ENCODE results near the gene PPT1.

DNA sequence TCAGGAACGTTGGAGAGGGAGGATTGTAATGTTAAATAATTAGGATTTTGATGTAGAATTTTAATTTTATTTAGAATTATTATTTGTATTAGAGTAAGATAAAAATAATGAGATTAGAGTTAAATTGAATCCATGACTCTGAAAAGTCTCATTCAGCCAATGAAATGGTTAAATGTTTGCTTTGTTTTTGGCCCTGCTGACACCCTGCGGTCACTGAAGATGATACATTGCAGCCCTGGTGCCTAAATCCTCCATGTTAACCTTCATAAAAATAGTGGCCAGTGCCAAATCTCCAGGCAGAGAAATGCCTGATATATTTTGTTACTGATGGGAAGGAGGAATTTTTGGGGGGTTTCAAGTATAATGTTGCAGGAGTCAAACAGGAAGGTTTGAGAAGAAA, 36.8 kb upstream of the PPT1 start:
- TF ChIP-seq, protein P1, sequence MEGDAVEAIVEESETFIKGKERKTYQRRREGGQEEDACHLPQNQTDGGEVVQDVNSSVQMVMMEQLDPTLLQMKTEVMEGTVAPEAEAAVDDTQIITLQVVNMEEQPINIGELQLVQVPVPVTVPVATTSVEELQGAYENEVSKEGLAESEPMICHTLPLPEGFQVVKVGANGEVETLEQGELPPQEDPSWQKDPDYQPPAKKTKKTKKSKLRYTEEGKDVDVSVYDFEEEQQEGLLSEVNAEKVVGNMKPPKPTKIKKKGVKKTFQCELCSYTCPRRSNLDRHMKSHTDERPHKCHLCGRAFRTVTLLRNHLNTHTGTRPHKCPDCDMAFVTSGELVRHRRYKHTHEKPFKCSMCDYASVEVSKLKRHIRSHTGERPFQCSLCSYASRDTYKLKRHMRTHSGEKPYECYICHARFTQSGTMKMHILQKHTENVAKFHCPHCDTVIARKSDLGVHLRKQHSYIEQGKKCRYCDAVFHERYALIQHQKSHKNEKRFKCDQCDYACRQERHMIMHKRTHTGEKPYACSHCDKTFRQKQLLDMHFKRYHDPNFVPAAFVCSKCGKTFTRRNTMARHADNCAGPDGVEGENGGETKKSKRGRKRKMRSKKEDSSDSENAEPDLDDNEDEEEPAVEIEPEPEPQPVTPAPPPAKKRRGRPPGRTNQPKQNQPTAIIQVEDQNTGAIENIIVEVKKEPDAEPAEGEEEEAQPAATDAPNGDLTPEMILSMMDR (optimal IDR thresholded peaks at IDR 0.05 in 1 of 3, IDR thresholded peaks at IDR 0.05 in 1 of 3, conservative IDR thresholded peaks at IDR 0.05 in 1 of 3; ENCODE audit: extremely low read depth in 1 of 3, insufficient read depth in 2 of 3, low read length in 3 of 3), result peak in 1 of 3 experiments; percentile 8
- no peak for TF ChIP-seq EZH2 (IDR thresholded peaks at IDR 0.05; ENCODE audit: low read length)

Data from keratinocyte (primary cell).